ENCODE data around the gene MRPL24. TPM values are rescaled to one million over a fixed set of nuclear protein-coding genes. Genes with fewer than 3 reads are reported as not detected.

Gene MRPL24
- total RNA-seq, 4 donors from 2014 or later: 34.0 to 44.9 (median 41.5) TPM

DNA sequence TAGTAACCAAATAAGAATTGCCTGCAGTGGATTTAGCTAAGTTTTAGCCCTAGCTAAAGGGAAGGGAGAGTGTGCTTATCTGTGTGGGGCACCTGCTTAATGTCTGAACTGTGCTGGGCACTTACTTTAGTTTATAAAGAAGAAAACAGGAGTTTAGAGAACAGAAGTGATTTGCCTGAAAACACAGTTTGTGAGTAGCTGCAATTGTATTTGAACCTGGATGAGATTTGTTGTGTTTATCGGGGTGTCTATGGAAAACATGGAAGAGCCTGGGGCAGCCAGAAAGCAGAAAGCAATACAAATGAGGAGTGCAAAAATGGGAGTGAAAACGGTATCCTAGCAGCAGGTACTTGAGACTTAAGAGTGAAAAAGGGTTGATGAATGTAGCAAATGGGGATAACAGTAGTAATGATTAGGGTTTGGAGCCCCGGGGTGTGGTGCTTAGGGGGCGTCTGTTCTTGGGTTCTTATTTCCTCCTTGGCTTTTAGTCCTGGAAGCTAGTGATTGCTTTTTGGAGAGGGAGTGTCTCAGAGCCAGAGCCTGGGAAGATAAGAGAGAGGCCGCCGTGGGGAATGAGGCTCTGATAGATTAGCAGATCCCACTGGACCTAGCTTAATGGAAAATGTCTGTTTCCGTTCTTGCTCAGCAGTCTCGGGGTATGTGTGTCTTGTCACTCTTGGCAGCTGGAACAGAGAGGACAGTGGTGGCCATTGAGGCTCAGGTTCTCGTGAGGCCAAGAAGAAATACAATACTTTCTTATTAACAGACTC, 32.0 kb upstream of the MRPL24 start:
- intact Hi-C loops (cut with DNase I; ENCODE audit: low total_unique reads): no loop called here
- WGBS, 2 donors: 47 to 48% methylated on average over 9 of the region's 9 CpGs
- H3K4me3 ChIP-seq (ENCODE audit: low read depth, poor library complexity, severe bottlenecking): no peak overlapping the region
- TF ChIP-seq POLR2A (IDR thresholded peaks at IDR 0.05): no peak
- TF ChIP-seq, protein P1, sequence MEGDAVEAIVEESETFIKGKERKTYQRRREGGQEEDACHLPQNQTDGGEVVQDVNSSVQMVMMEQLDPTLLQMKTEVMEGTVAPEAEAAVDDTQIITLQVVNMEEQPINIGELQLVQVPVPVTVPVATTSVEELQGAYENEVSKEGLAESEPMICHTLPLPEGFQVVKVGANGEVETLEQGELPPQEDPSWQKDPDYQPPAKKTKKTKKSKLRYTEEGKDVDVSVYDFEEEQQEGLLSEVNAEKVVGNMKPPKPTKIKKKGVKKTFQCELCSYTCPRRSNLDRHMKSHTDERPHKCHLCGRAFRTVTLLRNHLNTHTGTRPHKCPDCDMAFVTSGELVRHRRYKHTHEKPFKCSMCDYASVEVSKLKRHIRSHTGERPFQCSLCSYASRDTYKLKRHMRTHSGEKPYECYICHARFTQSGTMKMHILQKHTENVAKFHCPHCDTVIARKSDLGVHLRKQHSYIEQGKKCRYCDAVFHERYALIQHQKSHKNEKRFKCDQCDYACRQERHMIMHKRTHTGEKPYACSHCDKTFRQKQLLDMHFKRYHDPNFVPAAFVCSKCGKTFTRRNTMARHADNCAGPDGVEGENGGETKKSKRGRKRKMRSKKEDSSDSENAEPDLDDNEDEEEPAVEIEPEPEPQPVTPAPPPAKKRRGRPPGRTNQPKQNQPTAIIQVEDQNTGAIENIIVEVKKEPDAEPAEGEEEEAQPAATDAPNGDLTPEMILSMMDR (IDR thresholded peaks at IDR 0.05): no peak
- DNase-seq (ENCODE audit: low spot score in 2 of 2): no peak

DNA sequence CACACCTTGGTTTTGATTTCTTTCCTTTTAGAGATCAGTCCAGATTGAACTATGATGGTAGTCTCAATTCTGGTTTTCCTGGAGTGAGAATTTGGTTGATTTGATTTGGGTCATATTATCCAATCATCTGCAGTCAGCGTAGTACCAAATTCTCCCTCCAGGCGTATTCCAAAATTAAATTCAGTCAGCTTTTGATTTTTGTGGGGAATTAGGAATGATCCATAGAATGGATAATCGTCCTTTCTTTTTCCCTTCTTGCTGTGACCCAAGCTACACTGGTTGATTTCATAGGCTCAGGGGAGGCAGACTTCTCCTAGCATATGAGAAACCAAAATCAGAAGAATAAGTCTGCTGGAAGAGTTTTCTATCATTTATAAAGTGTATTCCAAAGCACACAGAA, 31.3 kb upstream of the MRPL24 start:
- no peak overlapping the region for H3K4me3 ChIP-seq (ENCODE audit: low read depth, poor library complexity, severe bottlenecking)
- no peak for TF ChIP-seq POLR2A (IDR thresholded peaks at IDR 0.05)
- TF ChIP-seq, protein P1 (IDR thresholded peaks at IDR 0.05): no peak
- intact Hi-C loops (cut with DNase I; ENCODE audit: low total_unique reads): no loop called here
- no peak for DNase-seq (ENCODE audit: low spot score in 2 of 2)
- 62 to 68% methylated on average over 3 of the region's 3 CpGs for WGBS, 2 donors

DNA sequence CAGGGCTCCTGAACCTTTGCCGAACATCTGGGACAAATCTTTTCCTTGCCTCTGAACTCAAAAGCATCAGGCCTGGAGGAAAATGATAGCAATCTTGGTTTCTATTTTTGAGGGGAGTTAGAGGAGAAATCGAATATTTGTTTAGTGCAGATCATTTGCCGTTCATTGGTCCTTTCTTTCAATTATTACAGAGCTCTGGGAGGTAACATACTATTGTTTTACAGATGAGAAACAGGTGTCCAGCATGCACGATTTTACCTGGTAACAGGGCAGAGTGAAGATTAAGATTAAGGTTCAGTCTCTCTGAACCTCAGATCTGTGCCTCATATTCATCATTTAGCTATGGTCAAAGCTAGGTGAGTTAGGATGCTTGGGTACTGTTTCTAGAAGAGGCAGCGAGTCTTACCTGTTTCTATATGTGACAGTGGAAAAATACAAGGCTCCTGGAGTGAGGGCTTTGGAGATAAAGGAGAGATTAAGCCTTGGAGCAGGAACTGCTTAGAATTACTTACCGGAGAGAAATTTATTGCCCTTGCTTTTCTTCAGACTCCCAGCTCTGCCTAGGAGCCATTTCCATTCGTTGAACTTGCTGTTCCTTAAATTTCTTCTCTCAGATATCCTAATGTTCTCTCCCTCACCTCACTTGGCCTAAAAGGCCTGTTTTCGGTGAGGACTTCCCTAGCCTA, 27.9 kb upstream of the MRPL24 start:
- no peak for DNase-seq (ENCODE audit: low spot score in 2 of 2)
- WGBS, 2 donors: 18 to 20% methylated on average over 8 of the region's 8 CpGs
- TF ChIP-seq POLR2A (IDR thresholded peaks at IDR 0.05): no peak
- TF ChIP-seq, protein P1 (IDR thresholded peaks at IDR 0.05): no peak
- intact Hi-C loops (cut with DNase I; ENCODE audit: low total_unique reads): no loop called here
- H3K4me3 ChIP-seq (ENCODE audit: low read depth, poor library complexity, severe bottlenecking): peak overlapping the region; percentile 92

DNA sequence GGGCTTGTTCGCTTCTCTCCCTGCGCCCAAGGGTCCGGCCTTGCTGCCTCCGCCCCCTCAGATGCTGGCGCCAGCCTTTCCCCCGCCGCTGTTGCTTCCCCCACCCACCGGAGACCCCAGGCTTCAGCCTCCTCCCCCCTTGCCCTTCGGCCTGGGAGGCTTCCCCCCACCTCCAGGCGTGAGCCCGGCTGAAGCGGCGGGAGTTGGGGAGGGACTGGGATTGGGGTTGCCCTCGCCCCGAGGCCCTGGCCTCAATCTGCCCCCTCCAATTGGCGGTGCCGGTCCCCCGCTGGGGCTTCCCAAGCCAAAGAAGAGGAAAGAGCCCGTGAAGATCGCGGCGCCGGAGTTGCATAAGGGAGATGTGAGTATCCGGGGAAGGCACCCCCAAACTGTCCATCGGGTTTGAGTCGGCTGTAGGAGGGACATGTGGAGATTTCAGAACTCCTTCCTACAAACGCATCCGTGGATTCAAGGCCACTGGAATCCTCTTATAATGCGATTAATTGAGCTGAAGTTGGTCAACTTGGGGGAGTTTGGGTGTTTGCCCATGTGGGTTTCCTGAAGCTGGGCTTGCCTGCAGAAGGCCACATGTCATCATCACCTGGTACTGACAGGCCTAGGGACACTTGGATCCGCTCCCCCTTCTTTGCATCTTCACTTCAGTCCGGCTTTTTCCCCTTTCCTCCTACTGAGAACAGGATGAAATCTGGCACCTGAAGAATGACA, 27.2 kb upstream of the MRPL24 start:
- WGBS, 2 donors: 1% methylated on average over 8 to 21 of the region's 31 CpGs
- DNase-seq (ENCODE audit: low spot score in 2 of 2): peak in 1 of 2 donors; percentile 90
- TF ChIP-seq, protein P1 (IDR thresholded peaks at IDR 0.05): no peak
- no peak for TF ChIP-seq POLR2A (IDR thresholded peaks at IDR 0.05)
- intact Hi-C loops (cut with DNase I; ENCODE audit: low total_unique reads): no loop called here
- peak overlapping the region; percentile 92 for H3K4me3 ChIP-seq (ENCODE audit: low read depth, poor library complexity, severe bottlenecking)

DNA sequence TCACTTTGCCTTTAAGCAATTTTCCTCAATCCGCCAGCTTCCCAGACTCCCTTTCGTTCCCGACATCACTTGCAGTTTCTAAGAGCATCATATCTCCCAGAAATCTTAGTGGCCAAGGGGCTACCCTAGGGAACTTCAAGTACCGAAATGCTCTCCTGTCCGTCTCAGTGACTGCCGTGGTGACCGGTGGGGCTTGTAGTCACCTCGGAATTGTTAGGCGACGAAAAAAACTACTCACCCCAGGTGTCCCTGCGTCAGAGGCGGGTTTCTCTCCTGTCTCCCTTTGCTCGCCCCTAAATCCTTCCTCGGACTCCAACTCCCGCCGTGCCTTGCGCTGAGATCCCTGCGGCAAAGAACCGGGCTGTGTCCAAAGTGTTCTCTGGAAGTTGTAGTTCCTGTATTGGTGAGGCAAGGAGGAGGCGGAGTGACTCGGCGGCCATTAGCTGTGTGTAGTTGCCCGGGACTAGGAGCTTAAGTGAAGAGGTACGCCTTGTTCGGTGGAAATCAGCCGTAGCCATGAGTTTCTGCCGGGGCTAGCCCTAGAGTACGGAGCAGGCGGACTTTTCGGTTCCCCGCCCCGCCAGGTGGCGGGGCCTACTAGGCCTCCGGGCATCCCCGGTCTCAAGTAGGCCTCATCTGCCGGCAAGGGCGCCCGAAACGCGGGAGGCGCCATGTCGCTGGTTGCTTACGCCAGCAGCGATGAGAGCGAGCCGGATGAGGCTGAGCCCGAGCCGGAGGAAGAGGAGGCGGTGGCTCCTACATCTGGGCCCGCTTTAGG, 26.4 kb upstream of the MRPL24 start, which contains the start of gene PRCC:
Gene PRCC, plus strand, starts transcription at position 435 of the 778 bp plus-strand sequence. Its CDS starts 237 bp downstream, at position 672.
- peak within 1 kb of the TSS; percentile 92 for H3K4me3 ChIP-seq (ENCODE audit: low read depth, poor library complexity, severe bottlenecking)
- TF ChIP-seq POLR2A (IDR thresholded peaks at IDR 0.05): peak in 1 of 2 donors; percentile 45
- TF ChIP-seq, protein P1 (IDR thresholded peaks at IDR 0.05): no peak
- intact Hi-C loops (cut with DNase I; ENCODE audit: low total_unique reads): no loop called here
- peak; percentile 99 for DNase-seq (ENCODE audit: low spot score in 2 of 2)
- 0% methylated on average over 33 to 49 of the region's 50 CpGs for WGBS, 2 donors
